HepG2 (cell line): ENCODE data around the gene TBC1D5. TPM values are rescaled to one million over a fixed set of nuclear protein-coding genes. Genes with fewer than 3 reads are reported as not detected.

ENCODE experiments used
- ATAC-seq: fragments of 200-7000 bp; cut with Tn5 transposase; 3 replicates; pipeline ENCODE4 v1.9.1; 2020; ENCODE audit warnings: mild to moderate bottlenecking, moderate library complexity
- BruUV-seq: library from RNA; stranded (reverse); fragments of 400-500 nt; replicated peaks from 2 replicates; lab custom pipeline; 2021; lab: Mats Ljungman, UMichigan
- CTCF ChIA-PET: fragments of 300-600 bp; formaldehyde crosslinking; extraction: SDS; loops from one replicate; lab custom pipeline; 2021; ENCODE audit warnings: low total read pairs, inconsistent platforms, low intra/inter-chr PET ratio; lab: Yijun Ruan, JAX
- POLR2A ChIA-PET: fragments of 350-600 bp; sonication (Branson Sonifier 250); formaldehyde crosslinking; loops from one replicate; lab custom pipeline; 2020; ENCODE audit warnings: antibody characterized with exemption, inconsistent platforms; lab: Yijun Ruan, JAX
- DNase-seq: peaks from one replicate; pipeline ENCODE4 v3.0.0-alpha.2; 2015; ENCODE audit warnings: low spot score
- FAIRE-seq: peaks from 3 replicates; lab custom pipeline; 2011; peaks lifted over from hg19 to GRCh38; lab: Jason Lieb, UNC
- H2AFZ ChIP-seq: one replicate; pipeline ENCODE4 v1.6.1; 2011; ENCODE audit warnings: low read length, inconsistent platforms
- H3K27ac ChIP-seq: fragments of 300-600 bp; 3 replicates; pipeline ENCODE4 v1.8.0; 2011; ENCODE audit warnings: mixed run types, mild to moderate bottlenecking, mixed read lengths, low read length, inconsistent platforms; ENCODE audit not compliant: insufficient read depth; ENCODE audit errors: extremely low read length
- H3K27me3 ChIP-seq, 2 experiments: fragments of 200-600 bp in 1 of 2; 2 replicates in 1 of 2; 3 replicates in 1 of 2; pipeline versions ENCODE4 v1.6.0 to v1.8.0; 2011; ENCODE audit warnings: low read length in 2 of 2, mild to moderate bottlenecking in 2 of 2, moderate library complexity in 2 of 2, inconsistent platforms in 1 of 2; ENCODE audit not compliant: insufficient read depth in 2 of 2, control insufficient read depth in 1 of 2
- H3K36me3 ChIP-seq, 2 experiments: fragments of 200-600 bp in 1 of 2; replicated peaks in 1 of 2; 2 replicates in 1 of 2; 3 replicates in 1 of 2; pipeline versions ENCODE4 v1.5.1 to v1.8.0; 2011; ENCODE audit warnings: low read length in 2 of 2, inconsistent platforms in 1 of 2; ENCODE audit not compliant: insufficient read depth in 2 of 2, control insufficient read depth in 1 of 2
- H3K4me1 ChIP-seq: 2 replicates; pipeline ENCODE4 v1.5.1; 2012; ENCODE audit warnings: low read length, inconsistent platforms; ENCODE audit not compliant: insufficient read depth
- H3K4me2 ChIP-seq: 2 replicates; pipeline ENCODE4 v1.6.0; 2011; ENCODE audit warnings: low read depth, low read length, inconsistent platforms
- H3K4me3 ChIP-seq, 3 experiments: fragments of 200-600 bp in 1 of 3; sonication (generic), shearing (Covaris generic) in 1 of 3; replicated peaks in 1 of 3; 2 replicates each; pipeline ENCODE4 v1.5.1; 2011 to 2016; ENCODE audit warnings: low read length in 3 of 3, inconsistent platforms in 2 of 3, low read depth in 2 of 3, mild to moderate bottlenecking in 2 of 3, control low read depth in 1 of 3, mixed read lengths in 1 of 3; ENCODE audit not compliant: insufficient read depth in 1 of 3
- H3K79me2 ChIP-seq: one replicate; pipeline ENCODE4 v1.6.1; 2011; ENCODE audit warnings: low read length, inconsistent platforms; ENCODE audit not compliant: insufficient read depth
- H3K9ac ChIP-seq: 2 replicates; pipeline ENCODE4 v1.6.0; 2011; ENCODE audit warnings: mild to moderate bottlenecking, low read depth, low read length, inconsistent platforms; ENCODE audit not compliant: insufficient read depth
- H3K9me3 ChIP-seq: 2 replicates; pipeline ENCODE4 v1.5.1; 2012; ENCODE audit warnings: mild to moderate bottlenecking, low read length
- H4K20me1 ChIP-seq: 2 replicates; pipeline ENCODE4 v1.6.0; 2011; ENCODE audit warnings: inconsistent platforms, mild to moderate bottlenecking, low read length, moderate library complexity; ENCODE audit not compliant: insufficient read depth
- CEBPB ChIP-seq: IDR thresholded peaks from 2 replicates; pipeline ENCODE4 v1.6.1; 2011; ENCODE audit warnings: low read depth, low read length, improper control_type of control experiment, borderline replicate concordance
- NFYC ChIP-seq: IDR thresholded peaks from 2 replicates; pipeline ENCODE4 v1.6.1; 2016; ENCODE audit warnings: missing genetic modification reagents, missing compliant biosample characterization
- SRSF4 ChIP-seq: fragments of 200-400 bp; formaldehyde crosslinking; IDR thresholded peaks from one replicate; pipeline ENCODE4 v1.6.1; 2018; ENCODE audit warnings: mild to moderate bottlenecking, low read depth, low read length, moderate library complexity; ENCODE audit not compliant: poor library complexity, severe bottlenecking
- ZNF792 ChIP-seq: IDR thresholded peaks from 2 replicates; pipeline ENCODE4 v1.6.1; 2016
- WGBS: methylation state at CpG from one replicate; pipeline ENCODE4 v1.1.6; 2017; ENCODE audit warnings: low lambda C conversion rate; 5-methylcytosine and 5-hydroxymethylcytosine counted together
- in situ Hi-C: cut with HindIII; loops from 2 replicates; pipeline ENCODE4 v1.10.0; 2017; ENCODE audit warnings: low pct_unique_long_range_greater_than_20kb; ENCODE audit not compliant: extremely low pct_ligation_motif_present
- intact Hi-C: fragments of 100-400 bp; cut with micrococcal nuclease; formaldehyde crosslinking; loops from one replicate; pipeline ENCODE4 v1.10.0; 2022; ENCODE audit not compliant: unreplicated experiment
- polyA plus RNA-seq, 8 experiments: library from polyadenylated mRNA; depleted of rRNA in 3 of 8; stranded (reverse) in 7 of 8; unstranded in 1 of 8; fragments of >200 nt; fragmentation: Illumina TruSeq in 4 of 8; extraction: Trizol in 4 of 8; gene quantifications; 2 replicates each; pipeline versions ENCODE4 v1.2.1 to v1.2.3, GENCODE V29; 2011 to 2016; ENCODE audit warnings: low read depth in 4 of 8, missing spikeins in 1 of 8, mixed read lengths in 1 of 8; ENCODE audit not compliant: insufficient read depth in 1 of 8
- total RNA-seq, 5 experiments: library from RNA; depleted of rRNA; stranded (reverse); fragments of >200 nt; fragmentation: Illumina TruSeq; extraction: Trizol; gene quantifications; 2 replicates each; pipeline ENCODE4 v1.2.3, GENCODE V29; 2016; ENCODE audit warnings: low read depth in 1 of 5

Gene TBC1D5
- total and polyA plus RNA-seq, 2 of the 13 experiments (the other 11 are each of a cell fraction or from before 2014, with no cell fraction given) = 19.2 to 33.3 TPM

DNA sequence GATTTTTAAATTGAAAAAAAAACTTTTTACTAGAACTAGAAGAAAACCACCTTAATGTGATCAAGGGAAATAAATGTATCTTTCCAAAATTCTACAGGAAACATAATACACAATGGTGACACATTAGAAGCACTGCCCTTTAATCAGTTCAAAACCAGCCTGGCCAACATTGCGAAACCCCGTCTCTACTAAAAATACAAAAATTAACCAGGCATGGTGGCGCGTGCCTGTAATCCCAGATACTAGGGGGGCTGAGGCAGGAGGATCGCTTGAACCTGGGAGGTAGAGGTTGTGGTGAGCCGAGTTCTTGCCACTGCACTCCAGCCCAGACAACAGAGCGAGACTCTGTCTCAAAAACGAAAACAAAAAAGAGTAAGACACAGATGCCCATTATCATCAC is 134.5 kb downstream of the TBC1D5 start:
- in situ Hi-C loops = no loop called here
- BruUV-seq = no TSS peak

GRCh38 chr3:17605934-17606333 is 136.5 kb downstream of the TBC1D5 start:
- no peaks in the 10 kb centered on the region for H3K9me3 ChIP-seq
- no peak overlapping the region for H2AFZ ChIP-seq
- no peaks in the 10 kb centered on the region for H3K4me1 ChIP-seq
- H3K4me3 ChIP-seq = no peak overlapping the region
- ChIA-PET POLR2A (no interaction called here), CTCF (no interaction called here)
- no peaks in the 10 kb centered on the region; a peak in 1 of 5 replicates for H3K36me3 ChIP-seq
- no peaks in the 10 kb centered on the region for H4K20me1 ChIP-seq
- DNase-seq = no peak
- no peak for FAIRE-seq
- 96% methylated on average over 5 of the region's 5 CpGs for WGBS
- H3K27me3 ChIP-seq = no peaks in the 10 kb centered on the region
- no peak overlapping the region for H3K4me2 ChIP-seq
- no peak overlapping the region for H3K9ac ChIP-seq
- no peaks in the 10 kb centered on the region for H3K79me2 ChIP-seq
- BruUV-seq = no TSS peak
- in situ Hi-C loops = no loop called here
- intact Hi-C loops = no loop called here
- H3K27ac ChIP-seq = no peak overlapping the region
- no peak for ATAC-seq
- no peak for TF ChIP-seq NFYC (CRISPR knock-in tag)
- no peak for TF ChIP-seq ZNF792 (CRISPR knock-in tag)

More for the DNA sequence above, 134.5 kb downstream of the TBC1D5 start:
- Histone ChIP-seq H3K79me2 (no peaks in the 10 kb centered on the region), H3K27me3 (no peaks in the 10 kb centered on the region), H3K4me3 (no peak overlapping the region), H3K27ac (no peak overlapping the region), H3K36me3 (no peaks in the 10 kb centered on the region; a peak in 2 of 5 replicates), H3K9me3 (no peaks in the 10 kb centered on the region), H4K20me1 (no peaks in the 10 kb centered on the region), H2AFZ (no peak overlapping the region), H3K9ac (no peak overlapping the region), H3K4me2 (no peak overlapping the region), H3K4me1 (no peaks in the 10 kb centered on the region)
- TF ChIP-seq CEBPB = 0 out of 2 replicates have a peak, but pooled peaks have one; percentile 40
- no peak for TF ChIP-seq SRSF4
- POLR2A ChIA-PET = no interaction called here
- ATAC-seq = no peak
- intact Hi-C loops = no loop called here
- DNase-seq = no peak
- CTCF ChIA-PET = no interaction called here
- no peak for FAIRE-seq
- 97% methylated on average over 8 of the region's 8 CpGs for WGBS
